HepG2 (cell line): ENCODE data around the gene LRRC15. TPM values are rescaled to one million over a fixed set of nuclear protein-coding genes. Genes with fewer than 3 reads are reported as not detected.

Experiments
- ATRX ChIP-seq: sonication (generic); formaldehyde crosslinking; IDR thresholded peaks from 2 replicates; pipeline ENCODE4 v1.4.0; 2020; ENCODE audit warnings: missing genetic modification reagents, borderline replicate concordance
- CEBPZ ChIP-seq: IDR thresholded peaks from 2 replicates; pipeline ENCODE4 v1.6.1; 2012; ENCODE audit warnings: low read length, improper control_type of control experiment
- CREM ChIP-seq, 2 experiments: sonication (generic) in 1 of 2; formaldehyde crosslinking in 1 of 2; IDR thresholded peaks; 2 replicates each; pipeline versions ENCODE4 v1.4.0 to v1.6.1; 2016 to 2020; ENCODE audit warnings: antibody characterized with exemption in 1 of 2, mild to moderate bottlenecking in 1 of 2, missing genetic modification reagents in 1 of 2
- CSRNP1 ChIP-seq: sonication (generic); formaldehyde crosslinking; IDR thresholded peaks from 2 replicates; pipeline ENCODE4 v1.8.1; 2023; ENCODE audit warnings: mild to moderate bottlenecking, missing genetic modification reagents
- DNMT3B ChIP-seq: conservative IDR thresholded peaks from 2 replicates; pipeline ENCODE4 v1.6.1; 2016; ENCODE audit warnings: missing biosample characterization, control low read depth
- EED ChIP-seq: sonication (generic); formaldehyde crosslinking; IDR thresholded peaks from 2 replicates; pipeline ENCODE4 v1.5.0; 2020; ENCODE audit warnings: mild to moderate bottlenecking, missing genetic modification reagents
- FUBP1 ChIP-seq: sonication (generic); formaldehyde crosslinking; IDR thresholded peaks from 2 replicates; pipeline ENCODE4 v1.5.1; 2020; ENCODE audit warnings: missing genetic modification reagents, mild to moderate bottlenecking, borderline replicate concordance
- HMG20A ChIP-seq: IDR thresholded peaks from 2 replicates; pipeline ENCODE4 v1.6.1; 2016; ENCODE audit warnings: borderline replicate concordance
- IKZF1 ChIP-seq: fragments of 450-650 bp; IDR thresholded peaks from 2 replicates; pipeline ENCODE4 v1.7.1; 2016
- NCOR1 ChIP-seq: fragments of 200-600 bp; sonication (generic); IDR thresholded peaks from 2 replicates; pipeline ENCODE4 v1.7.0; 2017; ENCODE audit warnings: antibody characterized with exemption, low read length, borderline replicate concordance
- PRMT3 ChIP-seq: sonication (generic); formaldehyde crosslinking; IDR thresholded peaks from 2 replicates; pipeline ENCODE4 v1.8.1; 2022; ENCODE audit warnings: low read depth, mild to moderate bottlenecking, moderate library complexity, missing genetic modification reagents, borderline replicate concordance
- RBM22 ChIP-seq: fragments of 200-400 bp; formaldehyde crosslinking; optimal IDR thresholded peaks from 2 replicates; pipeline ENCODE3; 2017; ENCODE audit warnings: mild to moderate bottlenecking, low read length, moderate library complexity
- THYN1 ChIP-seq: sonication (generic); formaldehyde crosslinking; IDR thresholded peaks from 2 replicates; pipeline ENCODE4 v1.8.1; 2023; ENCODE audit warnings: low read depth, mild to moderate bottlenecking, moderate library complexity, missing genetic modification reagents, borderline replicate concordance
- ZFP41 ChIP-seq: sonication (generic); formaldehyde crosslinking; IDR thresholded peaks from 2 replicates; pipeline ENCODE4 v1.4.0; 2020; ENCODE audit warnings: mild to moderate bottlenecking, missing genetic modification reagents, borderline replicate concordance
- ZNF253 ChIP-seq: sonication (generic); formaldehyde crosslinking; IDR thresholded peaks from 2 replicates; pipeline ENCODE4 v1.8.0; 2022; ENCODE audit warnings: mild to moderate bottlenecking, missing genetic modification reagents, borderline replicate concordance
- ZNF30 ChIP-seq: sonication (generic); formaldehyde crosslinking; IDR thresholded peaks from 2 replicates; pipeline ENCODE4 v1.5.0; 2020; ENCODE audit warnings: mild to moderate bottlenecking, missing genetic modification reagents
- ZNF362 ChIP-seq: sonication (generic); formaldehyde crosslinking; IDR thresholded peaks from 2 replicates; pipeline ENCODE4 v1.4.0; 2020; ENCODE audit warnings: missing genetic modification reagents, mild to moderate bottlenecking, borderline replicate concordance
- ZNF770 ChIP-seq: sonication (generic); formaldehyde crosslinking; IDR thresholded peaks from 2 replicates; pipeline ENCODE4 v1.5.0; 2020; ENCODE audit warnings: mild to moderate bottlenecking, missing genetic modification reagents
- polyA plus RNA-seq, 8 experiments: library from polyadenylated mRNA; depleted of rRNA in 3 of 8; stranded (reverse) in 7 of 8; unstranded in 1 of 8; fragments of >200 nt; fragmentation: Illumina TruSeq in 4 of 8; extraction: Trizol in 4 of 8; gene quantifications; 2 replicates each; pipeline versions ENCODE4 v1.2.1 to v1.2.3, GENCODE V29; 2011 to 2016; ENCODE audit warnings: low read depth in 4 of 8, missing spikeins in 1 of 8, mixed read lengths in 1 of 8; ENCODE audit not compliant: insufficient read depth in 1 of 8
- total RNA-seq, 5 experiments: library from RNA; depleted of rRNA; stranded (reverse); fragments of >200 nt; fragmentation: Illumina TruSeq; extraction: Trizol; gene quantifications; 2 replicates each; pipeline ENCODE4 v1.2.3, GENCODE V29; 2016; ENCODE audit warnings: low read depth in 1 of 5

The LRRC15 gene
- total and polyA plus RNA-seq, 2 of the 13 experiments (the other 11 are each of a cell fraction or from before 2014, with no cell fraction given) = not detected

GRCh38 chr3:194333212-194333980, 36.1 kb downstream of the LRRC15 start (continued):
- peak; percentile 98 for TF ChIP-seq ZFP41 (CRISPR knock-in tag)
- peak; percentile 96 for TF ChIP-seq ZNF30 (CRISPR knock-in tag)
- peak; percentile 96 for TF ChIP-seq EED (CRISPR knock-in tag)
- TF ChIP-seq NCOR1 = no peak
- TF ChIP-seq CREM (IDR thresholded peaks at IDR 0.05) = 0 out of 2 replicates have a peak, but pooled peaks have one; percentile 7
- TF ChIP-seq CREM (CRISPR knock-in tag; IDR thresholded peaks at IDR 0.05) = no peak
- no peak for TF ChIP-seq ATRX
- peak; percentile 94 for TF ChIP-seq ZNF253 (CRISPR knock-in tag)
- TF ChIP-seq HMG20A (CRISPR knock-in tag) = no peak
- no peak for TF ChIP-seq RBM22
- TF ChIP-seq ZNF362 (CRISPR knock-in tag) = peak; percentile 6; the same call in 1 of the 2 replicates
- no peak for TF ChIP-seq CEBPZ
- TF ChIP-seq DNMT3B (CRISPR knock-in tag) = peak; percentile 54; the same call in 1 of the 2 replicates
- no peak for TF ChIP-seq FUBP1 (CRISPR knock-in tag)
- TF ChIP-seq IKZF1 = no peak
- TF ChIP-seq THYN1 (CRISPR knock-in tag) = no peak
- TF ChIP-seq CSRNP1 (CRISPR knock-in tag) = peak; percentile 80
- TF ChIP-seq ZNF770 (CRISPR knock-in tag) = peak; percentile 63; the same call in 1 of the 2 replicates
- peak; percentile 92; the same call in 1 of the 2 replicates for TF ChIP-seq PRMT3 (CRISPR knock-in tag)
